ENCODE results near the gene DISP2.

Gene DISP2

GRCh38 chr15:40428185-40428584 is 70.2 kb downstream of the DISP2 start:
- no peak for DNase-seq
